Measurements from ENCODE around the gene TMEM39B.

- TF ChIP-seq CTCF (IDR thresholded peaks at IDR 0.05 in 2 of 3, conservative IDR thresholded peaks at IDR 0.05 in 1 of 3; ENCODE audit: borderline replicate concordance in 1 of 3, insufficient read depth in 1 of 3, low read depth in 2 of 3, low read length in 2 of 3) (no peak), ATF3 (IDR thresholded peaks at IDR 0.05) (no peak), POLR2AphosphoS5 (IDR thresholded peaks at IDR 0.05; ENCODE audit: low read depth, low read length) (no peak), MAX (IDR thresholded peaks at IDR 0.05) (no peak), EZH2 (IDR thresholded peaks at IDR 0.05) (no peak), POLR2A (IDR thresholded peaks at IDR 0.05; ENCODE audit: borderline replicate concordance, extremely low read depth, insufficient read depth, insufficient read length) (no peak), REST (IDR thresholded peaks at IDR 0.05; ENCODE audit: low read depth) (no peak)
Observed at GRCh38 chr1:32111789-32112188, 39.0 kb downstream of the TMEM39B start.

Data from HCT116 (cell line).